Measurements from ENCODE around the gene CABLES2.

DNA sequence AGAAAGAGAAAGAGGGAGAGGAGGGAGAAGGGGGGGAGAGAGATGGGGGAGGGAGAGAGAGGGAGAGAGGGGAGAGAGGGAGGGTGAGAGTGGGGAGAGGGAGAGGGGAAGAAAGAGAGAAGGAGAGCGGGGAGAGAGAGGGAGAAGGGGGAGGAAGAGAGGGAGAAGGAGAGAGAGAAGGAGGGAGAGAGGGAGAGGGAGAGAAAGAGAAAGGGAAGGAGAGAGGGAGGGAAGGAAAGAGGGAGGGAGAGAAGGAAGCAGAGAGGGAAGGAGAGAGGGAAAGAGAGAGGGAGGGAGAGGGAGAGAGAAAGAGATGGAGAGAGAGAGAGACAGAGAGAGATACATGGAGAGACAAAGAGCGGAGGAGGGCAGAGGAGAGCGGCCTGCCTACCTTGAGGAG is 44.9 kb upstream of the CABLES2 start:
- TF ChIP-seq EZH2phosphoT487 (IDR thresholded peaks at IDR 0.05; ENCODE audit: insufficient read depth, low read depth) (no peak), EZH2 (IDR thresholded peaks at IDR 0.05; ENCODE audit: insufficient read depth, poor library complexity, severe bottlenecking) (no peak)

Measured in GM23248 (cell line).